Left lobe of liver (tissue), 2 donors: ENCODE measurements around the gene LRBA. TPM values are rescaled to one million over a fixed set of nuclear protein-coding genes. Genes with fewer than 3 reads are reported as not detected.
"Not testable (repeated sequence)": the region's sequence is repeated elsewhere in the genome, so short reads cannot be mapped to it uniquely, and the experiment has no call there.

ENCODE experiments used
- ATAC-seq: fragments of 200-7000 bp; cut with Tn5 transposase; one replicate; pipeline ENCODE4 v1.9.1; 2020; ENCODE audit warnings: mild to moderate bottlenecking, moderate library complexity
- DNase-seq: peaks from one replicate; pipeline ENCODE4 v3.0.0-alpha.2; 2020; ENCODE audit warnings: low spot score
- total RNA-seq: library from RNA; stranded (reverse); gene quantifications from one replicate; pipeline ENCODE4 v1.2.1, GENCODE V29; 2021
- donor health status: DM: no; HTN: no; CAD: no; lungs with moderate emphysema.
- donor health status: DM: no; HTN: yes; CAD: no.

The LRBA gene
- total RNA-seq, 1 donor from 2014 or later, result 26.7 TPM

DNA sequence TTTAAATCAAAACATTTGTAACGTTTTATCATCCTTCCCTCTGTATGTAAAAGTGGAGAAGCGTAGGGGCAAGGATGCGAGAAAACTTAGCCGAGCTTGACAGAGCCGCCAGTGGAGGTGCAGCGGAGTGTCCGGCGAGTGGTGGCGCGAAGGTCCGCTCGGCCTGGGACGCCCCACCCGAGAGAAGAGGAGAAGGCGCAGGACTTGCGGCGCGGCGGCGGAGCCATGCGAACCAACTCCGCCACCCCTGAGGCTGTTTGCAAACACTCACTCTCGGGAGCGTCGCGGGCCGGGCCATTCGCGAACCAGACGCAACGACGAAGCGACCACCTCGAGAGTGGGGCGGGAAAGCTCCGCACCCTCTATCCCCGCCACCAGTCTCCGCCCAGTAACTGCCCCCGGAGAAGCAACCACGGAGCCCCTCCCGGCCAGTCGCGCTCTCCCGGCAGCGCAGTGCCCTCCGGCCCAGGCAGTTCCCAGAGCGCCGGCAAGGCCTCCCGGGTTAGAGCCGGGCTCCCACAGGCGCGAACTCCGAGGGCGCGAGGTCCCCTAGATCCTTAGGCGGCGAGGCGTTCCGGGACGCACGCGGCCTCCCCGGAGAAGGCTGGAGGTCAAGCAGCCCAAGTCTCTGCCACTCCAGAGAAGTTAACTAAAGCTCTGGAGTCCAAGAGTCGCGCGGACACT, 435.4 kb downstream of the LRBA start:
- ATAC-seq (no peak), DNase-seq (no peak)

GRCh38 chr4:150578745-150579501, 436.2 kb downstream of the LRBA start:
- ATAC-seq, result peak; percentile 44
- DNase-seq, result no peak

- ATAC-seq, result no peak
- no peak for DNase-seq
Observed at GRCh38 chr4:150577796-150578195, 437.3 kb downstream of the LRBA start.

GRCh38 chr4:150574678-150575077, 440.4 kb downstream of the LRBA start:
- ATAC-seq, result no peak
- DNase-seq, result no peak

- DNase-seq, result no peak
- ATAC-seq, result no peak
Observed at GRCh38 chr4:150573534-150573933, 441.6 kb downstream of the LRBA start.

GRCh38 chr4:150572704-150573504, 442.2 kb downstream of the LRBA start:
- DNase-seq, result no peak
- no peak for ATAC-seq

GRCh38 chr4:150570862-150571261, 444.2 kb downstream of the LRBA start:
- no peak for DNase-seq
- ATAC-seq, result no peak

- DNase-seq (no peak), ATAC-seq (no peak)
Observed at GRCh38 chr4:150569998-150570535, 445.0 kb downstream of the LRBA start.

- DNase-seq (no peak), ATAC-seq (no peak)
Observed at GRCh38 chr4:150569384-150569987, 445.6 kb downstream of the LRBA start.

DNA sequence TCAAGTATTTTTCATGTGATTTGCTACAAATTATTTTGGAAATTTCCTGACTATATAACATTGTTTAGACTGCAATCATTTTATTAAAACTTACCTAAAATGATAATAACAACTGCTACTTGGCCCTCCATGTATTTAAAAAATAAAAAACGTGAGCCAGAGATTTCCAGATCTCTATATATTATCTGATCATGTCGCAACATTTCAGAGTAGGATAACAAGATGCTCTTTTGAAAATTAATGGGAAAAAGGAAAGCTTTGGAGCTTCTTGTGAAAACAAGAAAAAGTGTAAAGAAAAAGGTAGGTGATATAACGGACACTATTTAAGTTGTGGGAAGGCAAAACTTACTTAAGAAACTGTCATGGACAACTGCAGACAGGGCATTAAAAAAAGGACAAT, 448.0 kb downstream of the LRBA start:
- DNase-seq, result no peak
- no peak for ATAC-seq

DNA sequence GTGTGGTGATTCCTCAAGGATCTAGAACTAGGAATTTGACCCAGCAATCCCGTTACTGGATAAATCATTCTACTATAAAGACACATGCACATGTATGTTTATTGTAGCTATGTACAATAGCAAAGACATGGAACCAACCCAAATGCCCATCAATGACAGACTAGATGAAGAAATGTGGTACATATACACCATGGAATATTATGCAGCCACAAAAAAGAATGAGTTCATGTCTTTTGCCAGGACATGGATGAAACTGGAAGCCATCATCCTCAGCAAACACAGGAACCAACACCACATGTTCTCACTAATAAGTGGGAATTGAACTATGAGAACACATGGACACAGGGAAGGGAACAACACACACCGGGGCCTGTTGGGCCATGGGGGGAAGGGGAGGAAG, 450.1 kb downstream of the LRBA start:
- not testable (repeated sequence) for DNase-seq, ATAC-seq

- DNase-seq (no peak), ATAC-seq (no peak)
Observed at GRCh38 chr4:150562751-150563150, 452.3 kb downstream of the LRBA start.

GRCh38 chr4:150562250-150562649, 452.8 kb downstream of the LRBA start:
- no peak for ATAC-seq
- no peak for DNase-seq

GRCh38 chr4:150561143-150561737, 453.8 kb downstream of the LRBA start:
- DNase-seq, result no peak
- ATAC-seq, result no peak

GRCh38 chr4:150557811-150558210, 457.3 kb downstream of the LRBA start:
- DNase-seq, ATAC-seq: not testable (repeated sequence)

DNA sequence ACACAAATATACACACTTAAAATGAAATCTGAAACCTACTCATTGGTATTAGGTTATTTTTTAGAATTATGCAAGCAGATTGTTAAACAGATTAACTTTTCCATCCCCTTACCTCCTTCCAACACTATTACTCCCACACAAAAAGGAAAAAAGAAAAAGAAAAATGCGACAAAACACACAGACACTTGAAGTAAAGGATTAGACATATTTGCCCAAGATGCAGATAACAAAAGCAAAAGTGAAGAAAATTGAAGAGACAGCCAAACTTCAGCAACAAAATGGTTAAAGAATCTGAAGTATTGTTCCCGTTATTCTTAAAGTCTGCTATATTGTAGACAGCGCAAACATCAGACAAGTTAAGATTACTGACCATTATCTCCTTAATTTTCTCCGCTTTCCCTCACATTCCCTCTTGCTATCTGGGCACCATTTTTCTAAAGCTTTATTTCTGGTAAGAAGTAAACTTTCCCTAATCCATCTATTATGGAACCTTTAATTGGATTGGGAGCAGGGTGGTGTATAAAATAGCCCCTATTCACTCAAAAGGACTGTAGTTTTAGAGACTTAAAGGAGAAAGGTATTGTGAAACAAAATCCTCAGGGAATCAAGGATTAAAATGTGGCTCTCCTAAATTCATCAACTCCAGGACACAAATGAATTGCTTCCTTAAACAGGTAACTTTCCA, 467.8 kb downstream of the LRBA start:
- ATAC-seq (no peak), DNase-seq (no peak)

GRCh38 chr4:150546286-150546685, 468.8 kb downstream of the LRBA start:
- no peak for ATAC-seq
- DNase-seq, result no peak

GRCh38 chr4:150543042-150543441, 472.0 kb downstream of the LRBA start:
- ATAC-seq, result no peak
- no peak for DNase-seq

- ATAC-seq (no peak), DNase-seq (no peak)
Observed at GRCh38 chr4:150541681-150542080, 473.4 kb downstream of the LRBA start.

- no peak for ATAC-seq
Observed at GRCh38 chr4:150540959-150541360, 474.1 kb downstream of the LRBA start.

More at GRCh38 chr4:150540959-150541360, 474.1 kb downstream of the LRBA start:
- no peak for DNase-seq
